ENCODE results near the gene NTRK3. TPM values are rescaled to one million over a fixed set of nuclear protein-coding genes. Genes with fewer than 3 reads are reported as not detected.

NTRK3 gene
- total and polyA plus RNA-seq, 12 donors: 1.6 to 8.5 (median 3.3) TPM

DNA sequence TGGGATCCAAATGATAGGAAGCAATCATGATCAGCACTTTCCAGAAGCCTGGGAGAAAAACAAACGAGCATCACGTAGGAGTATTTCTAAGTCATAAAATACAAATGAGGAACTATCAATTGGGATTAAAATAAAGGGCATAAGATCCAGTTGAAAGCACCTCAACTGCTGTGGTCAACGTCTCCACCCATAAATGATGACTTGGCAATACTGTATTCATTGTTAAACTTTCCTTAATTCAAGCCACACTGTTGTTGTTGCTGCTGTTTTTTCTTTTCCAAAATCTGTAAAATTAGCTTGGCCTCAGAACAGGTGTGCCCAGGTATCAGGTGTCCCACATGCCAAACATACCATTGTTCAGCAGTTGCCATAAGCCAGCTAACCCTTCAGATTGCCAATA, 395.8 kb downstream of the NTRK3 start:
- no peaks in the 10 kb centered on the region for H3K4me1 ChIP-seq (replicated peaks in 1 of 2)
- intact Hi-C loops (cut with DNase I): no loop called here
- H3K36me3 ChIP-seq (replicated peaks in 1 of 2): no peaks in the 10 kb centered on the region
- no peaks in the 10 kb centered on the region for H3K9me3 ChIP-seq (replicated peaks in 1 of 3)
- 51 to 56% (median 52%) methylated on average over 3 of the region's 3 CpGs for WGBS, 4 donors
- H3K27me3 ChIP-seq: no peaks in the 10 kb centered on the region
- TF ChIP-seq CTCF (IDR thresholded peaks at IDR 0.05): no peak
- no peak for TF ChIP-seq POLR2A (IDR thresholded peaks at IDR 0.05)
- DNase-seq: no peak
- no peak overlapping the region for H3K27ac ChIP-seq
- H3K4me3 ChIP-seq: no peak overlapping the region

DNA sequence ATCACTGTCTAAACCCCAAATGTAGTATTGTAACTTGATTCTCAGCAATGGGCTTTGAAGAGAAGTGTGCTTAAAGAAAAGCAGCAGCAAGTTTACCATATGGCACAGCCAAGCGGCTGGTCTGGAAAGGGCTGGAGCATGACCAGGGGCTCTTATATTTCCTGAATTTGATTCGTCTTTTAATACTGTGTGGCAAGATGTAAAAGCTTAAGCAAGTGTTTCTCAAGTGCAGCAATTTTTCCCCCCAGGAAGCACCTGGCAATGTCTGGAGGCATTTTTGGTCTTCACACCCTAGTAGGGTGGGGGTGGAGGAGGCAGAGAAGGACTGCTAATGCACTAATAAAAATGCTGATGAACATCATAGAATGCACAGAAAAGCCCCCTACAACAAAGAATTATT, 397.9 kb downstream of the NTRK3 start:
- WGBS, 4 donors: 29 to 58% (median 49%) methylated on average over 2 of the region's 2 CpGs
- intact Hi-C loops (cut with DNase I): no loop called here
- Histone ChIP-seq H3K4me1 (replicated peaks in 1 of 2) (no peaks in the 10 kb centered on the region), H3K9me3 (replicated peaks in 1 of 3) (no peaks in the 10 kb centered on the region), H3K4me3 (no peak overlapping the region), H3K36me3 (replicated peaks in 1 of 2) (no peaks in the 10 kb centered on the region), H3K27ac (no peak overlapping the region), H3K27me3 (peaks cover under 1% of the 10 kb centered on the region)
- TF ChIP-seq CTCF (IDR thresholded peaks at IDR 0.05) (no peak), POLR2A (IDR thresholded peaks at IDR 0.05) (no peak)
- no peak for DNase-seq

DNA sequence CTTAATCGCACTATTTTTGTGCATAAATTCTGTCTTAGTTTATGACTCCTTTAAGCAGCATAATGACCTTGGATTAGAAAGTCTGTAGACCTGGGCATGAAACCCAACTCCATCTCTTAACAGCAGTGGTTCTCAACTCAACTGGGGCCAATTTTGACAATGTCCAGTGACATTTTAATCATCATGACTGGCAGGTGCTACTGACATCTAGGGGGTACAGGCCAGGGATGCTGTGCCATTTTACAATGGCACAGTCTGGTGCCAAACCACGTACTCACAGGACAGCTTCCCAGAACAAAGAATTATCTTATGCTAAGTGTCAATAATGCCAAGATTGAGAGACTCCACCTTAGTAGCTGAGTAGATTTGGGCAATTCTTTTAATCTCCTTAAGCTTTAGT, 405.0 kb downstream of the NTRK3 start:
- Histone ChIP-seq H3K27me3 (peaks cover 5% of the 10 kb centered on the region), H3K4me3 (no peak overlapping the region), H3K9me3 (replicated peaks in 1 of 3) (no peaks in the 10 kb centered on the region), H3K27ac (no peak overlapping the region), H3K36me3 (replicated peaks in 1 of 2) (no peaks in the 10 kb centered on the region), H3K4me1 (replicated peaks in 1 of 2) (no peaks in the 10 kb centered on the region)
- intact Hi-C loops (cut with DNase I): no loop called here
- no peak for DNase-seq
- 91 to 93% (median 93%) methylated on average over 2 of the region's 2 CpGs for WGBS, 4 donors
- no peak for TF ChIP-seq POLR2A (IDR thresholded peaks at IDR 0.05)
- TF ChIP-seq CTCF (IDR thresholded peaks at IDR 0.05): no peak

GRCh38 chr15:87850916-87851315, 405.6 kb downstream of the NTRK3 start:
- intact Hi-C loops (cut with DNase I): no loop called here
- no peaks in the 10 kb centered on the region for H3K36me3 ChIP-seq (replicated peaks in 1 of 2)
- no peak for TF ChIP-seq CTCF (IDR thresholded peaks at IDR 0.05)
- TF ChIP-seq POLR2A (IDR thresholded peaks at IDR 0.05): no peak
- no peak for DNase-seq
- no peak overlapping the region for H3K4me3 ChIP-seq
- H3K27ac ChIP-seq: no peak overlapping the region
- peaks cover 5% of the 10 kb centered on the region for H3K27me3 ChIP-seq
- H3K9me3 ChIP-seq (replicated peaks in 1 of 3): no peaks in the 10 kb centered on the region
- WGBS, 4 donors: 55 to 63% (median 59%) methylated on average over 4 of the region's 4 CpGs
- H3K4me1 ChIP-seq (replicated peaks in 1 of 2): no peaks in the 10 kb centered on the region
